Ectodermal cell (in vitro differentiated cells): ENCODE data around the gene KHDRBS2.

Source experiments
- H3K27ac ChIP-seq: 2 replicates; pipeline ENCODE4 v1.7.0; 2013; ENCODE audit warnings: mild to moderate bottlenecking, low read depth, low read length; ENCODE audit not compliant: insufficient read depth, poor library complexity, severe bottlenecking
- H3K27me3 ChIP-seq: 2 replicates; pipeline ENCODE4 v1.7.0; 2013; ENCODE audit warnings: mild to moderate bottlenecking, low read length; ENCODE audit not compliant: insufficient read depth, control insufficient read depth, poor library complexity, severe bottlenecking
- H3K36me3 ChIP-seq: one replicate; pipeline ENCODE4 v1.7.0; 2013; ENCODE audit warnings: low read length; ENCODE audit not compliant: control insufficient read depth, insufficient read depth
- H3K4me1 ChIP-seq: one replicate; pipeline ENCODE4 v1.7.0; 2013; ENCODE audit warnings: low read length; ENCODE audit not compliant: control insufficient read depth, insufficient read depth
- H3K4me3 ChIP-seq: 2 replicates; pipeline ENCODE4 v1.7.0; 2013; ENCODE audit warnings: low read depth, low read length, control low read depth; ENCODE audit not compliant: insufficient read depth
- H3K9me3 ChIP-seq: 2 replicates; pipeline ENCODE4 v1.7.0; 2013; ENCODE audit warnings: mild to moderate bottlenecking, low read length, moderate library complexity; ENCODE audit not compliant: control insufficient read depth
- WGBS, 2 experiments: methylation state at CpG; one replicate each; pipeline ENCODE4 v1.1.7; 2013; ENCODE audit warnings: missing lambda C conversion rate in 2 of 2; 5-methylcytosine and 5-hydroxymethylcytosine counted together

Gene KHDRBS2

DNA sequence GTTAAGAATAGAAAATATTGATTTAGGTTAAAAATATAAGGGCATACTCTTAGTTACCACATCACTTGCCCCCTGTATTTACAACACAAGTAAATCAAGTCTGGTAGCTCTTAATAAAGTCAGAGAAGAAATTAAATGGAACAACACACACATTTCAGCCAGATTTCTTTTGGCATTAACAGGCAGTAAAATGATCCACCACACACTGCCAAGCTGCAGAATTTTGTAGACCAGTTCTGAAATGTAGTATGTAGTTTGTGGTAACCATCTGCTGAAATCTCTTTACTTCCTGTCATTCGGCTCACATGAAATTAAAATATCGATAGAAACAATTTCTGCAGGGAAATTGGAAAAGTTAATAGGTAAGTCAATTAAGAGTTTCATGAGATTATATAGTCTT, 326.8 kb downstream of the KHDRBS2 start:
- Histone ChIP-seq H3K27me3 (no peaks in the 10 kb centered on the region), H3K4me3 (no peak overlapping the region), H3K36me3 (no peaks in the 10 kb centered on the region), H3K4me1 (no peaks in the 10 kb centered on the region), H3K27ac (no peak overlapping the region), H3K9me3 (no peaks in the 10 kb centered on the region)
- 96 to 100% methylated on average over 2 of the region's 2 CpGs for WGBS, 2 experiments

DNA sequence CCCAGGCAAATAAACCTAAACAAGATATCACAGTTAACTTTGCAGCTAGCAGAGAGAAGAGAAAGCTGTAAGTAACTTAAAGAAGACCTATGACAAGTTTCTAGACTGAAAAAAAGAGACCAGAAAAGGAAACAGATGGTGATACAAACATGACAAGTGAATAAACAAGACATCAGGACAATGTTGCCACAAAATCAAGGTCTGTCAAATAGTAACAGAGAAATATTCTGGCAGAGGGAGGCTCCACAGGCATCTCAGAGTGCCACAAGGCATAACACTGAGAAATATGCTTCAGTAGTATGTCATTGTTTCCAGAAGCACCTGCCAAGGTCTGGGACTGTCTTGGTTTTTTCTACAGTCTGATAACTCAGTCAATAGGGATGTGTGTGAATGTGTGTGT, 332.2 kb downstream of the KHDRBS2 start:
- Histone ChIP-seq H3K4me3 (no peak overlapping the region), H3K4me1 (no peaks in the 10 kb centered on the region), H3K36me3 (no peaks in the 10 kb centered on the region), H3K9me3 (no peaks in the 10 kb centered on the region), H3K27me3 (no peaks in the 10 kb centered on the region), H3K27ac (no peak overlapping the region)

DNA sequence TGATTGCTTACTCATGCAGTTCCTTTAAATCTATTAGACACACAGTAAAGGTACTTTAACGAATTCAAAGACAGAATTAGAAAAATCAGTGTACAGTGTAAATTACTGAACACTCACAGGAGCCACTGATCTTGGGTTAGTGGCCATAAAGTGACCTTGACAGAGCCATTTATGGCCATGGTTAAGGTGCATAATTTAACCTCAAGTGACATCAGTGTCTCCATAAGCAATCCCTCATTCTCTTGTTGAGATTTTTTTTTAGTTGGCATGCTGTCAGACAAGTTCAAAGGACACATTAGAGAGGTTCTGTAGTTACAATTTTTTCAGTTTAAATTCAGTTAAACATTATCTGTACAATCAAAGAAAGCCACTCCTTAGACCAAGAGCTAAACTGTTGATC, 334.4 kb downstream of the KHDRBS2 start:
- Histone ChIP-seq H3K36me3 (no peaks in the 10 kb centered on the region), H3K4me1 (no peaks in the 10 kb centered on the region), H3K4me3 (no peak overlapping the region), H3K27ac (no peak overlapping the region), H3K27me3 (no peaks in the 10 kb centered on the region), H3K9me3 (no peaks in the 10 kb centered on the region)
- WGBS, 2 experiments = 100% methylated on average over 1 of the region's 1 CpG

DNA sequence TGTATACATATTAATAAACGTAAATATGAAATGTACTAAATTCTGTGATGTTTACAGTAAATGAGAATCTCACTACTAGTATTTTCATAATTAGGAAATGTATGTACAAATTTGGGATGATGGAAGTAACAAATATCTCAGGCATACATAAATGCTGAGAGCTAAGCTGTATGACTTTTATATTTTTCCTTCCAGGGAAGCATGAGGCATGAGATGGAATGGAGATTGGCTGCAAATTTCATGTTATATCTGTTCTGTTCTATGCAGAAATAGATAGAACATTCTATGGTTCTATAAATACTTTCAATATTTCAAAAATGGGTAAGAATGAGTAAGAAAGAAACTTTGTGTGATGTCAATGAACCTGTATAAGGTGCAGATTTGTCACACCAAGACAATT, 335.2 kb downstream of the KHDRBS2 start:
- no peaks in the 10 kb centered on the region for H3K36me3 ChIP-seq
- H3K4me1 ChIP-seq = no peaks in the 10 kb centered on the region
- WGBS, 2 experiments = no CpG with 5 or more reads among the region's 1 CpG
- H3K27ac ChIP-seq = no peak overlapping the region
- no peaks in the 10 kb centered on the region for H3K27me3 ChIP-seq
- H3K9me3 ChIP-seq = no peaks in the 10 kb centered on the region
- H3K4me3 ChIP-seq = no peak overlapping the region

DNA sequence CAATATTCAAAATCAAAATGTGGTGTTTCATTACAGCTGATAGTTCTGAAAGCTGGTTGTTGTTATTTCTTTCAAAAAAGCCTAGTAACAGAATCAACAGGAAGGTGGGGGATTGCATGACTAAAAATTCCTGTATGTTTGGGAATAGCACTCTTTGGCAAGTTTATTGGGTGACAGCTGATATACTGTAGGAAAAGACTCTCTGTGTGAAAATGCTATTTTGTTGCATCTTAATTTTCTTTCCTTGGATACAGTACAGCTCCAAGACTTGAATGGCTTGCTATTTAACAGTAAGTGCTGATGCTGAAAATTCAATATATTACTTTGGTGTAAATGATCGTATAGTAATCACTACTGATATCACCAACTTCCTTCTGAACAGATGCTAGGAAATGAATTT, 336.1 kb downstream of the KHDRBS2 start:
- Histone ChIP-seq H3K27ac (no peak overlapping the region), H3K36me3 (no peaks in the 10 kb centered on the region), H3K9me3 (no peaks in the 10 kb centered on the region), H3K4me3 (no peak overlapping the region), H3K4me1 (no peaks in the 10 kb centered on the region), H3K27me3 (no peaks in the 10 kb centered on the region)
- WGBS, 2 experiments = 100% methylated on average over 1 of the region's 1 CpG; no CpG with 5 or more reads in 1 of the 2 experiments

DNA sequence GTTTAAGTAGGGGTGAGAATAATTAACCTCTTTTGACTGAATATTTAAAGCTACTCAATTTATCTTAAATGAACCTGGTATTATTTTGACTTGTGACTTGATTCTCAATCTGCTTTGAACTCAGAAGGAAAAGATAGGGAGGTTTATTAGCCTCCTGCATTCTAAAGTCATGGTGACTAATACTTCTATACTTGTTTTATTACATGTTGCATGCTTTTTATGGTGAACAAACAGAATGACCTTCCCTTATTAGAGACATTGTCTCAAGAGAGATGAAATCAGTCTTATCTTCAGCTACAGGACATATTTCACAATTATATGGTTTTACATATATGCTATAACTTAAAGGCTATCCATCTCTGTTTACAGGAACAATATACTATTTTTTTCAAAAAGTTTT, 336.9 kb downstream of the KHDRBS2 start:
- Histone ChIP-seq H3K4me1 (no peaks in the 10 kb centered on the region), H3K27me3 (no peaks in the 10 kb centered on the region), H3K9me3 (no peaks in the 10 kb centered on the region), H3K27ac (no peak overlapping the region), H3K4me3 (no peak overlapping the region), H3K36me3 (no peaks in the 10 kb centered on the region)

DNA sequence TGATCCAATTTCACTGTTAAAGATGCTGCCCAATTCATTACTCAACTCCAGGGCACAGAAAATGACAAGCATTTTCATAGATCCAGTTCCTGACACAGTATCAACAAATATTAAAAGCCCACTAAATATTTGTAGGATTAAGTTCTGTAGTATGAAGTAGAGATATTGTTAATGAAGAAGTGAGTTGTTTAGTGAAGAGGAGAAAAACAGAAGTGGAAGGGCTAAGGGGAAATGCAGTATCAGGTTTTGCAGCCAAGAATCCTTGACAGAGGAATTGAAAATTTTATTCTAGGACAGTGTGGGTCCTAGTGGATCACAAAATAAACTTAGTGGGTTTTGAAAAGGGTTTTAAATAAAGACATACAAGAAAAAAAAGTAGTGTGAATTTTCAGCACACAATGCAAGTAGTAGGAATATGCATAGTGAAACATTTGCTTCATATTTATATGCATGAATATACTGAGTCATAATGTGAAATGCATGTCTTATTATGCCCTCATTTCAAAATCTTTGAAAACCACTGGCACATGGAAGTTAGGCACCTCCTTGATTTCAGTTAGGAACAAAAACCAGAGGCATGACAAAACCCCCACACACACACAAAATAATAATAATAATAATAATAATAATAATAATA, 338.6 kb downstream of the KHDRBS2 start:
- Histone ChIP-seq H3K4me3 (no peak overlapping the region), H3K4me1 (no peaks in the 10 kb centered on the region), H3K36me3 (no peaks in the 10 kb centered on the region), H3K27ac (no peak overlapping the region), H3K9me3 (no peaks in the 10 kb centered on the region), H3K27me3 (no peaks in the 10 kb centered on the region)

DNA sequence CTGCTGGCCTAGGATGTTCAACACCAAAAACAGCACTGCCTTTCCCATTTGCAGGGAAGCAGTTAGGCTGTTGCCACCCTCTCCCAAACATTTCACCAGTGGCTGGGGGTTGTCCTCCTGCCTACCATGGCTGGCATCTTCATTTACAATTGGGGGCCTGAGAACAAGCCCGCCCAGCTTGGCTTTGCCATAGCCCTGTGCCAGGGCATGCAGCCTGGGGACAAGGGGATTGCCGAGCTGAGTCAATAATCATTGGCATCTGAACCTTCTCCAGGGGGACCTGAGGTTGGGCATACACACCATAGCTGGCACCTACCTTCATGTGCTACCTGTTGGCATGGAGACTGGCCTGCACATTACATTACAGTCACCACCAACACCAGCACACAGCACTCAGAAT, 345.1 kb downstream of the KHDRBS2 start:
- Histone ChIP-seq H3K9me3 (no peaks in the 10 kb centered on the region), H3K4me3 (no peak overlapping the region), H3K27me3 (no peaks in the 10 kb centered on the region), H3K36me3 (no peaks in the 10 kb centered on the region), H3K4me1 (no peaks in the 10 kb centered on the region), H3K27ac (no peak overlapping the region)
- whole genome bisulfite sequencing, 2 experiments = 93 to 96% methylated on average over 2 of the region's 2 CpGs

DNA sequence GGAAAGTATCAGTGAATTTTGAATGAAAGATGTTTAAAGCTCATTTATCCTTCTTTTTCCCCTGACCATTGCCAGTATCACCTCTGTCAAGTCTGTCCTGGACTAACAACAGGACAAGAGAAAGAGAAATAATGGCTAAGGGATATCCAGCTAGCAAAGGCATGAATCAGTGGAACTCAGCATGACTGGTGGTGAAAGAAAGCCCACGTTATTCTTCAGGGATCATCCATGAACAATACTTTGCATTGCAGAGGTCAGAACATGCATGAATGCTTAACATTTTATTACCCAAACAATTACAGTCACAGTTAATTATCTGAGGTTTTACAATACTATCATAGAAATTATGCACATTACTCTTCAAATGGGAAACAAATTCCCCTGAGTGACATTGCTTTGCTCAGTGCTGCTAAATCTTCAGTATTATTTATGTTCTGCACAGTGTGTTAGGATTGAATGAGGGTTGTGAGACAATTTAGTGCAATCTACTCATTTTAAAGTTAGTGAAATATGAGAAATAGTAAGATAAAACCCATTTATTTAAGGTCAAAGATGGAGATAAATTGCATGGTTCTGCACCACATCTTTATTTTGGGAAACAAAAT, 350.7 kb downstream of the KHDRBS2 start:
- Histone ChIP-seq H3K27me3 (no peaks in the 10 kb centered on the region), H3K36me3 (no peaks in the 10 kb centered on the region), H3K27ac (peak overlapping the region; percentile 18), H3K4me3 (no peak overlapping the region), H3K9me3 (no peaks in the 10 kb centered on the region), H3K4me1 (no peaks in the 10 kb centered on the region)
- 35 to 41% methylated on average over 1 of the region's 1 CpG for WGBS, 2 experiments

DNA sequence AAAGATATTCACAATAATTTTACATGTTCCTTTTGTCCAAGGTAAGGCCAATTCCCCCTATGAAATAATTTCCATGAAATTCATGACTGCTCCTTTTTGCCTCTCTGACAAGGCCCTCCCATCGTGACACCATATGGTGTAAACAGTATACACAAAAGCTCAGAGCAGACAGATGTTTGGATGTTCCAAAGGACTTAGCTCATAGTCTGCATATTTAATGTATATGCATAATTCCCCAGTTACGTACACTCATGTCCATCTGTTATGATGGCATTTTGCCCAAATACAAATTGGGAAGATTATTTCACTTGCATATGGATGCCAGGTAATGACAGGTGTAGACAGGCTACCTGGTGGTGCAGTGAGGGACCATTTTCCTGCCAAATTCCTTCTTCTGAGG, 376.5 kb downstream of the KHDRBS2 start:
- Histone ChIP-seq H3K27me3 (no peaks in the 10 kb centered on the region), H3K4me1 (peaks cover 6% of the 10 kb centered on the region), H3K9me3 (no peaks in the 10 kb centered on the region), H3K36me3 (no peaks in the 10 kb centered on the region), H3K27ac (no peak overlapping the region), H3K4me3 (no peak overlapping the region)
- WGBS, 2 experiments = 85 to 100% methylated on average over 1 to 2 of the region's 2 CpGs

DNA sequence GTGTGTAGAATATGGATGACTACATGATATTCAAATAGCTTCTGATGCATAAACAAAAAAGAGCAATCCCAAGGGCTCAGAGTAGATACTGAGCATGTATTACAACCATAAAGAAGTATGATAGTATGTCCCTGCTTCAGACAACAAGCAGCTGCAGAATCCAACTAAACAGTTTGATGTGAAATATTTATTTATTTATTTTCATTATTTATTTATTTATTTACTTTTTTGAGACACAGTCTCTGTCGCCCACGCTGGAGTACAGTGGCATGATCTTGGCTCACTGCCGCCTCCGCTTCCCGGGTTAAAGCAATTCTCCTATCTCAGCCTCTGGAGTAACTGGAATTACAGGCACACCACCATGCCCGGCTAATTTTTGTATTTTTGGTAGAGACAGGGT, 384.3 kb downstream of the KHDRBS2 start:
- Histone ChIP-seq H3K36me3 (no peaks in the 10 kb centered on the region), H3K27me3 (no peaks in the 10 kb centered on the region), H3K27ac (no peak overlapping the region), H3K4me3 (no peak overlapping the region), H3K4me1 (no peaks in the 10 kb centered on the region), H3K9me3 (no peaks in the 10 kb centered on the region)
- WGBS, 2 experiments = 94 to 95% methylated on average over 6 of the region's 6 CpGs
